Smooth muscle cell (in vitro differentiated cells): ENCODE results near the gene IL1RAPL1. TPM values are rescaled to one million over a fixed set of nuclear protein-coding genes. Genes with fewer than 3 reads are reported as not detected.

Source experiments
- DNase-seq: peaks from one replicate; lab custom pipeline; 2025; ENCODE audit not compliant: unreplicated experiment; lab: John Stamatoyannopoulos, UW
- H2AFZ ChIP-seq: fragments of 200-600 bp; sonication (generic); 2 replicates; pipeline ENCODE4 v1.6.0; 2016; ENCODE audit warnings: antibody characterized with exemption, low read depth, mild to moderate bottlenecking
- H3F3A ChIP-seq: fragments of 200-600 bp; sonication (generic); 2 replicates; pipeline ENCODE4 v1.6.0; 2017; ENCODE audit warnings: antibody characterized with exemption, low read depth
- H3K27ac ChIP-seq: fragments of 200-600 bp; sonication (generic); 2 replicates; pipeline ENCODE4 v1.5.1; 2016; ENCODE audit warnings: low read depth, mild to moderate bottlenecking
- H3K27me3 ChIP-seq: fragments of 200-600 bp; sonication (generic); 2 replicates; pipeline ENCODE4 v1.6.1; 2016; ENCODE audit warnings: low read depth, mild to moderate bottlenecking
- H3K36me3 ChIP-seq: fragments of 200-600 bp; sonication (generic); 2 replicates; pipeline ENCODE4 v1.5.1; 2016; ENCODE audit warnings: low read depth
- H3K4me1 ChIP-seq: fragments of 200-600 bp; sonication (generic); 2 replicates; pipeline ENCODE4 v1.5.1; 2016; ENCODE audit warnings: low read depth
- H3K4me2 ChIP-seq: fragments of 200-600 bp; sonication (generic); 2 replicates; pipeline ENCODE4 v1.6.0; 2016; ENCODE audit warnings: mild to moderate bottlenecking
- H3K4me3 ChIP-seq: fragments of 200-600 bp; sonication (generic); 2 replicates; pipeline ENCODE4 v1.5.1; 2016; ENCODE audit warnings: mild to moderate bottlenecking
- H3K79me2 ChIP-seq: fragments of 200-600 bp; sonication (generic); 2 replicates; pipeline ENCODE4 v1.6.0; 2016; ENCODE audit warnings: low read depth, mild to moderate bottlenecking
- H3K9ac ChIP-seq: fragments of 200-600 bp; sonication (generic); 2 replicates; pipeline ENCODE4 v1.6.0; 2016; ENCODE audit warnings: low read depth
- H3K9me3 ChIP-seq: fragments of 200-600 bp; sonication (generic); replicated peaks from 2 replicates; pipeline ENCODE4 v1.5.1; 2016; ENCODE audit warnings: low read depth
- H4K20me1 ChIP-seq: fragments of 200-600 bp; sonication (generic); 2 replicates; pipeline ENCODE4 v1.6.0; 2016; ENCODE audit warnings: low read depth
- CTCF ChIP-seq: fragments of 200-600 bp; sonication (generic); IDR thresholded peaks from 2 replicates; pipeline ENCODE4 v1.5.1; 2017; ENCODE audit warnings: borderline replicate concordance, mild to moderate bottlenecking, antibody characterized with exemption; ENCODE audit not compliant: insufficient read depth, poor library complexity, severe bottlenecking
- WGBS: methylation state at CpG from one replicate; pipeline ENCODE4 v1.1.7; 2016; ENCODE audit warnings: low lambda C conversion rate; 5-methylcytosine and 5-hydroxymethylcytosine counted together
- polyA plus RNA-seq: library from polyadenylated mRNA; unstranded; fragments of >200 nt; fragmentation: Nextera tagmentation; extraction: Ambion mirVana; gene quantifications from 2 replicates; pipeline ENCODE4 v1.2.1, GENCODE V29; 2016
- total RNA-seq: library from RNA; depleted of rRNA; stranded (reverse); fragments of >200 nt; gene quantifications from 2 replicates; pipeline ENCODE4 v1.2.3, GENCODE V29; 2014

IL1RAPL1 gene
- total and polyA plus RNA-seq, 2 experiments from 2014 or later = 0.04 TPM; not detected in 1

GRCh38 chrX:29130905-29131304 is 543.7 kb downstream of the IL1RAPL1 start:
- Histone ChIP-seq H3K4me2 (no peak overlapping the region), H3K79me2 (no peaks in the 10 kb centered on the region), H2AFZ (no peak overlapping the region), H4K20me1 (no peaks in the 10 kb centered on the region), H3K27ac (no peak overlapping the region), H3K27me3 (no peaks in the 10 kb centered on the region), H3K4me3 (no peak overlapping the region), H3F3A (no peaks in the 10 kb centered on the region), H3K36me3 (no peaks in the 10 kb centered on the region), H3K4me1 (no peaks in the 10 kb centered on the region), H3K9me3 (no peaks in the 10 kb centered on the region), H3K9ac (no peak overlapping the region)
- DNase-seq = no peak
- TF ChIP-seq CTCF = no peak
- 65% methylated on average over 4 of the region's 4 CpGs for WGBS

GRCh38 chrX:29136904-29137303 is 549.7 kb downstream of the IL1RAPL1 start:
- WGBS = 85% methylated on average over 2 of the region's 2 CpGs
- Histone ChIP-seq H3K9ac (no peak overlapping the region), H3F3A (no peaks in the 10 kb centered on the region), H3K4me3 (no peak overlapping the region), H3K27ac (no peak overlapping the region), H3K4me2 (no peak overlapping the region), H3K4me1 (no peaks in the 10 kb centered on the region), H4K20me1 (no peaks in the 10 kb centered on the region), H2AFZ (no peak overlapping the region), H3K36me3 (no peaks in the 10 kb centered on the region), H3K27me3 (no peaks in the 10 kb centered on the region), H3K79me2 (no peaks in the 10 kb centered on the region), H3K9me3 (no peaks in the 10 kb centered on the region)
- TF ChIP-seq CTCF = no peak
- DNase-seq = no peak

- Histone ChIP-seq H3K4me1 (no peaks in the 10 kb centered on the region), H3K27me3 (no peaks in the 10 kb centered on the region), H4K20me1 (no peaks in the 10 kb centered on the region), H3F3A (no peaks in the 10 kb centered on the region), H2AFZ (no peak overlapping the region), H3K27ac (no peak overlapping the region), H3K36me3 (no peaks in the 10 kb centered on the region), H3K9ac (no peak overlapping the region), H3K4me3 (no peak overlapping the region), H3K79me2 (no peaks in the 10 kb centered on the region), H3K4me2 (no peak overlapping the region), H3K9me3 (no peaks in the 10 kb centered on the region)
- no peak for TF ChIP-seq CTCF
- 78% methylated on average over 2 of the region's 2 CpGs for WGBS
- no peak for DNase-seq
Observed at GRCh38 chrX:29138003-29138402, 550.8 kb downstream of the IL1RAPL1 start.

GRCh38 chrX:29143356-29143755 is 556.1 kb downstream of the IL1RAPL1 start:
- no peak for TF ChIP-seq CTCF
- 74% methylated on average over 5 of the region's 5 CpGs for WGBS
- Histone ChIP-seq H3K27ac (no peak overlapping the region), H4K20me1 (no peaks in the 10 kb centered on the region), H3K4me3 (no peak overlapping the region), H3K9me3 (no peaks in the 10 kb centered on the region), H3K36me3 (no peaks in the 10 kb centered on the region), H3K79me2 (no peaks in the 10 kb centered on the region), H3K4me1 (no peaks in the 10 kb centered on the region), H3K27me3 (no peaks in the 10 kb centered on the region), H3K9ac (no peak overlapping the region), H3F3A (no peaks in the 10 kb centered on the region), H2AFZ (no peak overlapping the region), H3K4me2 (no peak overlapping the region)
- no peak for DNase-seq
